ENCODE data around the gene DNAJB5. TPM values are rescaled to one million over a fixed set of nuclear protein-coding genes. Genes with fewer than 3 reads are reported as not detected.

The DNAJB5 gene
- total and polyA plus RNA-seq, 9 of the 15 experiments (the other 6 are each of a cell fraction or from before 2014, with no cell fraction given): 0.15 to 7.4 (median 3.7) TPM

DNA sequence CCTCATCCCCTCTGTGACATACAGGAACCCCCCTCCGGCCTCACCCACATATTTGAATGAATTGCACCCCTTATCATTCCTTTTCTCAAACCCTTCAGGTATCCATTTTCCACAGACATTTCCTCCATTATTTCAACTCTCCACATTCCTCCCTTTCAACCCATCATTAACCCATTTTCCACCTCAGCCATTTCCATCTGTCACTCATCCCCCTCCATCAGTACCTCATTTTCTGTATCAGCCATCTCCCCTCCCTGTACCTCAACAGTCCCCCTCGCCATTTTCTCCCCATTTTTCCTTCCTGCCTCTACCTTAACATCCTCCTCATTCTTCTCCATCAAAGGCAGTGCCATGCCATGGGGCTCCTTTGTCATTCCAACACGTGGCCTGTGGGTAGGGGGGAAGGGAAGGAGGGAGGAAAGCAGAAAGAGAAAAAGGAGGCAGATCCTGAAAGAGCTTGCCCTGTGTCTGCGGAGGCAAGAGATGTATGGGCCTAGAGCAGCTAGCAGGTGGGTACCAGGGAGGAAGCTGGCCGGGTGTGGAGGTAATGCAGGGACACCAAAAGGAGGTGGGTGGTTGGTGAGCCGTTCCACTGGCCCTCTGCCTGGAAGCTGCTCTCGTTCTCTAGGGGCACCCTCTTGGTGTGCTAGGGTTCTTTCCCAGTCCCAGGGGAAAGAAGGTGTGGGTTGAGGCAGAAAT lies 1.5 kb downstream of the DNAJB5 start:
- Histone ChIP-seq H3K79me2 (ENCODE audit: control insufficient read depth, insufficient read depth, low read length) (no peaks in the 10 kb centered on the region; the same call in 2 of the 3 replicates), H3K36me3 (ENCODE audit: control insufficient read depth, insufficient read depth, low read length) (no peaks in the 10 kb centered on the region), H3K4me1 (replicated peaks in 1 of 2; ENCODE audit: control insufficient read depth in 2 of 2, insufficient read depth in 2 of 2, low read length in 2 of 2) (peaks cover 50 to 51% of the 10 kb centered on the region in 2 experiments), H2AFZ (ENCODE audit: low read depth, low read length) (no peak overlapping the region), H4K20me1 (replicated peaks; ENCODE audit: control insufficient read depth, insufficient read depth, low read length) (no peaks in the 10 kb centered on the region), H3K4me3 (no peak overlapping the region), H3K9me1 (ENCODE audit: control insufficient read depth, insufficient read depth, low read length) (peaks cover 9% of the 10 kb centered on the region), H3K27me3 (ENCODE audit: control insufficient read depth in 2 of 2, insufficient read depth in 2 of 2, low read length in 2 of 2) (no peaks in the 10 kb centered on the region), H3K27ac (ENCODE audit: extremely low read depth, low read depth, low read length) (no peak overlapping the region; the same call in 2 of the 3 replicates), H3K9me3 (replicated peaks; ENCODE audit: control insufficient read depth, insufficient read depth, low read depth, low read length) (no peaks in the 10 kb centered on the region), H3K9ac (ENCODE audit: insufficient read depth in 1 of 2, low read depth in 2 of 2, low read length in 2 of 2) (0 out of 4 replicates have a peak overlapping the region, but pooled peaks of 1 of the 2 experiments have one; percentile 39), H3K4me2 (ENCODE audit: insufficient read depth, low read length) (no peak overlapping the region; the same call in 1 of the 2 replicates)
- POLR2A ChIA-PET: interaction anchor here (0.6 kb wide), 1 partner anchor 31 kb away, joined by 3 read pairs; no protein-coding TSS in a partner anchor
- TF ChIP-seq HDAC3 (IDR thresholded peaks at IDR 0.05; ENCODE audit: borderline replicate concordance, partially characterized antibody) (no peak), HNRNPK (IDR thresholded peaks at IDR 0.05; ENCODE audit: low read depth, low read length, poor library complexity, severe bottlenecking) (no peak), HCFC1 (IDR thresholded peaks at IDR 0.05; ENCODE audit: low read depth, low read length) (no peak)
- TF ChIP-seq, protein P1, sequence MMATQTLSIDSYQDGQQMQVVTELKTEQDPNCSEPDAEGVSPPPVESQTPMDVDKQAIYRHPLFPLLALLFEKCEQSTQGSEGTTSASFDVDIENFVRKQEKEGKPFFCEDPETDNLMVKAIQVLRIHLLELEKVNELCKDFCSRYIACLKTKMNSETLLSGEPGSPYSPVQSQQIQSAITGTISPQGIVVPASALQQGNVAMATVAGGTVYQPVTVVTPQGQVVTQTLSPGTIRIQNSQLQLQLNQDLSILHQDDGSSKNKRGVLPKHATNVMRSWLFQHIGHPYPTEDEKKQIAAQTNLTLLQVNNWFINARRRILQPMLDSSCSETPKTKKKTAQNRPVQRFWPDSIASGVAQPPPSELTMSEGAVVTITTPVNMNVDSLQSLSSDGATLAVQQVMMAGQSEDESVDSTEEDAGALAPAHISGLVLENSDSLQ (IDR thresholded peaks at IDR 0.05): peak; percentile 50
- intact Hi-C loops (cut with micrococcal nuclease): no loop called here
- in situ Hi-C loops (cut with MboI): no loop called here
- CTCF ChIA-PET (ENCODE audit: low intra/inter-chr PET ratio): no interaction called here
- TSS peak; percentile 50 for BruUV-seq (replicated peaks)
- 65% methylated on average over 5 of the region's 7 CpGs for WGBS (ENCODE audit: insufficient coverage, low coverage, missing lambda C conversion rate)
- FAIRE-seq (no peak), ATAC-seq (no peak), DNase-seq (ENCODE audit: extremely low read depth in 1 of 4, low spot score in 3 of 4) (no peak)
